HepG2 (cell line): ENCODE data around the gene SIGLEC14. TPM values are rescaled to one million over a fixed set of nuclear protein-coding genes. Genes with fewer than 3 reads are reported as not detected.

Experiments used
- ATF7 ChIP-seq, 2 experiments: fragments of 450-650 bp in 1 of 2; sonication (generic) in 1 of 2; formaldehyde crosslinking in 1 of 2; IDR thresholded peaks; 2 replicates each; pipeline versions ENCODE4 v1.4.0 to v1.6.1; 2016 to 2020; ENCODE audit warnings: antibody characterized with exemption in 1 of 2, mild to moderate bottlenecking in 1 of 2, missing genetic modification reagents in 1 of 2
- KMT2B ChIP-seq: IDR thresholded peaks from 2 replicates; pipeline ENCODE4 v1.6.1; 2016; ENCODE audit warnings: missing genetic modification reagents, missing compliant biosample characterization
- MIER2 ChIP-seq: IDR thresholded peaks from 2 replicates; pipeline ENCODE4 v1.6.1; 2016; ENCODE audit warnings: missing biosample characterization, missing genetic modification reagents
- MYNN ChIP-seq: sonication (generic); formaldehyde crosslinking; IDR thresholded peaks from 2 replicates; pipeline ENCODE4 v1.4.0; 2020; ENCODE audit warnings: mild to moderate bottlenecking, low read depth, missing genetic modification reagents
- NAIF1 ChIP-seq: sonication (generic); formaldehyde crosslinking; IDR thresholded peaks from 2 replicates; pipeline ENCODE4 v1.5.0; 2020; ENCODE audit warnings: mild to moderate bottlenecking, missing genetic modification reagents, borderline replicate concordance
- NFAT5 ChIP-seq: sonication (generic); formaldehyde crosslinking; IDR thresholded peaks from 2 replicates; pipeline ENCODE4 v1.4.0; 2020; ENCODE audit warnings: missing genetic modification reagents
- RARG ChIP-seq: sonication (generic); formaldehyde crosslinking; IDR thresholded peaks from 2 replicates; pipeline ENCODE4 v1.4.0; 2020; ENCODE audit warnings: low read depth, mild to moderate bottlenecking, missing genetic modification reagents
- RERE ChIP-seq: IDR thresholded peaks from 2 replicates; pipeline ENCODE4 v1.6.1; 2016; ENCODE audit warnings: low read depth, missing genetic modification reagents, missing compliant biosample characterization
- SMYD3 ChIP-seq: sonication (generic); formaldehyde crosslinking; IDR thresholded peaks from 2 replicates; pipeline ENCODE4 v1.8.1; 2023; ENCODE audit warnings: mild to moderate bottlenecking, missing genetic modification reagents
- TGIF2 ChIP-seq: IDR thresholded peaks from 2 replicates; pipeline ENCODE4 v1.6.1; 2016; ENCODE audit warnings: control low read depth, missing compliant biosample characterization
- ZBTB42 ChIP-seq: sonication (generic); formaldehyde crosslinking; IDR thresholded peaks from 2 replicates; pipeline ENCODE4 v1.5.0; 2020; ENCODE audit warnings: mild to moderate bottlenecking, missing genetic modification reagents
- ZNF276 ChIP-seq: sonication (generic); formaldehyde crosslinking; IDR thresholded peaks from 2 replicates; pipeline ENCODE4 v1.4.0; 2020; ENCODE audit warnings: mild to moderate bottlenecking, low read depth, missing genetic modification reagents
- ZNF414 ChIP-seq: sonication (generic); formaldehyde crosslinking; IDR thresholded peaks from 2 replicates; pipeline ENCODE4 v1.5.0; 2020; ENCODE audit warnings: missing genetic modification reagents
- ZNF7 ChIP-seq: IDR thresholded peaks from 2 replicates; pipeline ENCODE4 v1.6.1; 2016; ENCODE audit warnings: missing biosample characterization, missing genetic modification reagents
- ZNF768 ChIP-seq: sonication (generic); formaldehyde crosslinking; IDR thresholded peaks from 2 replicates; pipeline ENCODE4 v1.4.0; 2020; ENCODE audit warnings: missing genetic modification reagents
- ZNF782 ChIP-seq: sonication (generic); formaldehyde crosslinking; IDR thresholded peaks from 2 replicates; pipeline ENCODE4 v1.4.0; 2020; ENCODE audit warnings: missing genetic modification reagents, mild to moderate bottlenecking, borderline replicate concordance
- polyA plus RNA-seq, 8 experiments: library from polyadenylated mRNA; depleted of rRNA in 3 of 8; stranded (reverse) in 7 of 8; unstranded in 1 of 8; fragments of >200 nt; fragmentation: Illumina TruSeq in 4 of 8; extraction: Trizol in 4 of 8; gene quantifications; 2 replicates each; pipeline versions ENCODE4 v1.2.1 to v1.2.3, GENCODE V29; 2011 to 2016; ENCODE audit warnings: low read depth in 4 of 8, missing spikeins in 1 of 8, mixed read lengths in 1 of 8; ENCODE audit not compliant: insufficient read depth in 1 of 8
- total RNA-seq, 5 experiments: library from RNA; depleted of rRNA; stranded (reverse); fragments of >200 nt; fragmentation: Illumina TruSeq; extraction: Trizol; gene quantifications; 2 replicates each; pipeline ENCODE4 v1.2.3, GENCODE V29; 2016; ENCODE audit warnings: low read depth in 1 of 5

Gene SIGLEC14
- total and polyA plus RNA-seq, 2 of the 13 experiments (the other 11 are each of a cell fraction or from before 2014, with no cell fraction given) = 0.05 to 0.09 TPM

- TF ChIP-seq RERE (CRISPR knock-in tag) (peak; percentile 48; the same call in 1 of the 2 replicates), NAIF1 (CRISPR knock-in tag) (peak; percentile 65; the same call in 1 of the 2 replicates), MIER2 (CRISPR knock-in tag) (peak; percentile 100), ZNF7 (CRISPR knock-in tag) (peak; percentile 54; the same call in 1 of the 2 replicates), SMYD3 (no peak; the same call in 1 of the 2 replicates), NFAT5 (peak; percentile 95), ATF7 (IDR thresholded peaks at IDR 0.05) (no peak), ATF7 (CRISPR knock-in tag; IDR thresholded peaks at IDR 0.05) (no peak), MYNN (CRISPR knock-in tag) (peak; percentile 80; the same call in 1 of the 2 replicates), RARG (CRISPR knock-in tag) (no peak), KMT2B (CRISPR knock-in tag) (peak; percentile 74), ZBTB42 (CRISPR knock-in tag) (no peak), TGIF2 (CRISPR knock-in tag) (peak; percentile 93), ZNF782 (CRISPR knock-in tag) (peak; percentile 60; the same call in 1 of the 2 replicates), ZNF768 (CRISPR knock-in tag) (peak; percentile 64; the same call in 1 of the 2 replicates), ZNF414 (CRISPR knock-in tag) (no peak), ZNF276 (CRISPR knock-in tag) (0 out of 2 replicates have a peak, but pooled peaks have one; percentile 54)
These were observed 38.6 kb downstream of the SIGLEC14 start (continued) for GRCh38 chr19:51607920-51608562.
